ENCODE measurements around the gene GORASP1. TPM values are rescaled to one million over a fixed set of nuclear protein-coding genes. Genes with fewer than 3 reads are reported as not detected.

The GORASP1 gene
- total and polyA plus RNA-seq, 2 of the 8 experiments (the other 6 are each of a cell fraction or from before 2014, with no cell fraction given) = 33.4 to 33.5 TPM

GRCh38 chr3:39050029-39050428 is 57.4 kb downstream of the GORASP1 start:
- Histone ChIP-seq H4K8ac (ENCODE audit: extremely low read depth, insufficient read depth, low read length) (no peak overlapping the region), H3K27ac (ENCODE audit: low read depth, low read length) (no peak overlapping the region), H3K4me3 (ENCODE audit: extremely low read depth in 1 of 4, insufficient read depth in 2 of 4, low read depth in 3 of 4, low read length in 4 of 4) (no peak overlapping the region), H4K91ac (replicated peaks; ENCODE audit: insufficient read length, low read length) (no peak overlapping the region), H2AK5ac (ENCODE audit: low read depth, low read length) (no peak overlapping the region), H3K9ac (replicated peaks in 1 of 4; ENCODE audit: extremely low read depth in 1 of 4, low read depth in 3 of 4, low read length in 3 of 4) (no peak overlapping the region), H4K20me1 (replicated peaks in 1 of 2; ENCODE audit: control insufficient read depth in 1 of 2, insufficient read depth in 2 of 2, low read length in 2 of 2) (peaks cover 0 to 2% of the 10 kb centered on the region in 2 experiments), H2BK120ac (replicated peaks; ENCODE audit: low read depth, low read length) (no peak overlapping the region), H3K56ac (replicated peaks; ENCODE audit: insufficient read length, low read depth, low read length) (peak overlapping the region; percentile 25), H2AFZ (ENCODE audit: low read length) (no peak overlapping the region), H3K36me3 (ENCODE audit: control insufficient read depth in 2 of 4, insufficient read depth in 4 of 4, low read length in 3 of 4) (no peaks in the 10 kb centered on the region), H3K23ac (ENCODE audit: insufficient read length) (no peak overlapping the region), H3K79me2 (ENCODE audit: control insufficient read depth in 1 of 2, insufficient read depth in 2 of 2, low read length in 2 of 2) (peaks cover 3 to 25% of the 10 kb centered on the region in 2 experiments), H3K79me1 (ENCODE audit: low read depth, low read length) (peaks cover 2% of the 10 kb centered on the region; the same call in 1 of the 2 replicates), H3K14ac (ENCODE audit: insufficient read length) (no peak overlapping the region), H2BK12ac (ENCODE audit: low read depth, low read length) (no peak overlapping the region), H3K23me2 (ENCODE audit: low read depth, low read length) (peaks cover 6% of the 10 kb centered on the region; the same call in 1 of the 2 replicates), H3K4me2 (ENCODE audit: insufficient read depth in 1 of 2, low read depth in 2 of 2, low read length in 2 of 2) (no peak overlapping the region), H2BK20ac (ENCODE audit: low read length) (no peak overlapping the region), H4K5ac (ENCODE audit: insufficient read length, low read depth, low read length) (no peak overlapping the region), H3K9me3 (ENCODE audit: insufficient read depth in 2 of 2, low read depth in 1 of 2, low read length in 1 of 2) (no peaks in the 10 kb centered on the region), H3K18ac (ENCODE audit: extremely low read depth, low read length) (no peak overlapping the region), H3K27me3 (replicated peaks in 1 of 4; ENCODE audit: control insufficient read depth in 3 of 4, extremely low read depth in 1 of 4, insufficient read depth in 3 of 4, low read length in 3 of 4) (no peaks in the 10 kb centered on the region), H2BK15ac (ENCODE audit: low read length) (no peak overlapping the region), H3K4me1 (replicated peaks in 1 of 4; ENCODE audit: control insufficient read depth in 3 of 4, insufficient read depth in 4 of 4, low read length in 3 of 4) (peaks cover 0 to 6% (median 0%) of the 10 kb centered on the region in 4 experiments; a peak in 1 of 7 replicates), H2BK5ac (ENCODE audit: low read depth, low read length) (no peak overlapping the region), H3K4ac (replicated peaks; ENCODE audit: insufficient read length, low read depth, low read length) (no peak overlapping the region)
- no peak for FAIRE-seq
- CTCF ChIA-PET (ENCODE audit: partially characterized antibody) = interaction anchor here (0.9 to 1.4 kb wide), 2 partner anchors 15 to 35 kb away, joined by 4 to 5 read pairs; no protein-coding TSS in a partner anchor
- POLR2A ChIA-PET (ENCODE audit: partially characterized antibody) = interaction anchor here (0.8 kb wide), 1 partner anchor 9 kb away, joined by 3 read pairs; no protein-coding TSS in a partner anchor
- DNase-seq (ENCODE audit: low read depth in 1 of 2, low spot score in 2 of 2) = no peak
- TF ChIP-seq BCL11A (IDR thresholded peaks at IDR 0.05; ENCODE audit: low read depth in 2 of 2, low read length in 2 of 2) (no peak), PHF8 (conservative IDR thresholded peaks at IDR 0.05; ENCODE audit: low read depth, low read length) (no peak), GABPA (IDR thresholded peaks at IDR 0.05; ENCODE audit: borderline replicate concordance, insufficient read depth, low read length) (no peak), FOSL1 (IDR thresholded peaks at IDR 0.05; ENCODE audit: insufficient read depth, low read depth, low read length) (no peak), CTCF (IDR thresholded peaks at IDR 0.05; ENCODE audit: control extremely low read depth in 1 of 3, insufficient read depth in 1 of 3, low read depth in 1 of 3, low read length in 3 of 3) (no peak), SAP30 (IDR thresholded peaks at IDR 0.05; ENCODE audit: insufficient read depth, insufficient replicate concordance, low read length) (no peak), GTF2F1 (IDR thresholded peaks at IDR 0.05; ENCODE audit: borderline replicate concordance, low read depth, low read length) (no peak), TBP (IDR thresholded peaks at IDR 0.05; ENCODE audit: low read depth, low read length) (no peak), EZH2 (IDR thresholded peaks at IDR 0.05; ENCODE audit: low read depth, low read length, severe bottlenecking) (no peak), HDAC2 (IDR thresholded peaks at IDR 0.05; ENCODE audit: borderline replicate concordance in 1 of 2, low read depth in 2 of 2, low read length in 2 of 2) (no peak), KDM4A (IDR thresholded peaks at IDR 0.05; ENCODE audit: low read depth, low read length, severe bottlenecking) (no peak)

Data from H1 (cell line).